ENCODE results near the gene TRUB2. TPM values are rescaled to one million over a fixed set of nuclear protein-coding genes. Genes with fewer than 3 reads are reported as not detected.
A peak's percentile ranks its signal among the peaks of the same experiment; 100 is the strongest.

Gene TRUB2
- total and polyA plus RNA-seq, 2 of the 8 experiments (the other 6 are each of a cell fraction or from before 2014, with no cell fraction given), result 20.7 to 37.8 TPM

GRCh38 chr9:128361986-128362646 is 39.9 kb upstream of the TRUB2 start (continued):
- TF ChIP-seq BACH1 (IDR thresholded peaks at IDR 0.05; ENCODE audit: low read length) (peak; percentile 48; the same call in 1 of the 2 replicates), HDAC2 (IDR thresholded peaks at IDR 0.05; ENCODE audit: borderline replicate concordance in 1 of 2, low read depth in 2 of 2, low read length in 2 of 2) (no peak), RXRA (IDR thresholded peaks at IDR 0.05; ENCODE audit: insufficient read depth, low read depth, low read length) (no peak), CTBP2 (IDR thresholded peaks at IDR 0.05; ENCODE audit: borderline replicate concordance, insufficient read depth, insufficient read length, low read length) (no peak), TAF7 (optimal IDR thresholded peaks at IDR 0.05; ENCODE audit: borderline replicate concordance, low read depth, low read length) (no peak), SRF (IDR thresholded peaks at IDR 0.05; ENCODE audit: low read depth, low read length) (no peak), GABPA (IDR thresholded peaks at IDR 0.05; ENCODE audit: borderline replicate concordance, insufficient read depth, low read length) (no peak), ZNF274 (IDR thresholded peaks at IDR 0.05; ENCODE audit: borderline replicate concordance, extremely low read depth, low read length) (no peak), EZH2 (IDR thresholded peaks at IDR 0.05; ENCODE audit: low read depth, low read length, severe bottlenecking) (peak; percentile 49), E2F6 (IDR thresholded peaks at IDR 0.05) (peak; percentile 62; the same call in 1 of the 2 replicates)
